HG02840 (cell line): ENCODE data around the gene MBNL1.

Experiments used
- ATAC-seq: cut with Tn5 transposase; IDR thresholded peaks from one replicate; pipeline ENCODE4 v1.9.1; 2021; ENCODE audit warnings: mild to moderate bottlenecking, moderate library complexity, moderate number of reproducible peaks; ENCODE audit not compliant: unreplicated experiment, low FRiP score

The MBNL1 gene

DNA sequence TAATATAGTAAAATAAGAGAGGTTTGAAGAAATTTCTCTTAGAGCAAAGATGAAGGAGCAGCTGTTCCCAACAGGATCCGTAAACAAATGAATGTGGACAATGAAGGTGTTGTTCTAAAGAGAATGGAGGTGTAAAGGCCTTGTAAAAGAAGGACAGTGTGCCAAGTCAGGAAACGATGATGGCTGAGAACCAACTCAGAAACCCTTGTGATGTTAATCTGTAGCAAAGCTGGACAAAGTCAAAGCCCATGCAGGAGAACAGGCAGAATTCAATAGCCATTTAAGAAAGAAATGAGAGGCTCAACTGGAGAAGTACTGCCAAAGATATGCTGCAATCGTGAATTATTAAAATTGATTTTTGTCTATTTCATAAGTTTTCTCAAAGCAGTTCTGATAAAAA is 192.2 kb downstream of the MBNL1 start:
- ATAC-seq = no peak

DNA sequence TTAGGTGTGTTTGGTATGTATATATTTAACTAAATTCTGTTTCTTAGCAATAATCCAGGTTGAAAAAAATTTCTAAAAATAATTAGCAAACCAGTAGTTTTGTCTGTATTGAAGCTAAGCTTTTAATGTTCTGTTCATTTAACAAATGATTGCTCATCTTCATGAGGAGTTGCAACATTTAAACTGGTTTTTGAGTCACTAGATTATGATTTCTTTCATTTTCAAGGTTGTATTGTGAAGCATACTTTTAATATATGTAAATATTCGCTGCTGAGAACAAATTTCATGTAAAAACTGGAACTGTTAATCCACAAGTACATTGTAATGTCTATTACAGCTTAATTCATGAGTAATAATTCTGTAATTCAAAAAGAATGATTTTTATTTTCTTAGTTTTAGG is 192.7 kb downstream of the MBNL1 start:
- no peak for ATAC-seq

DNA sequence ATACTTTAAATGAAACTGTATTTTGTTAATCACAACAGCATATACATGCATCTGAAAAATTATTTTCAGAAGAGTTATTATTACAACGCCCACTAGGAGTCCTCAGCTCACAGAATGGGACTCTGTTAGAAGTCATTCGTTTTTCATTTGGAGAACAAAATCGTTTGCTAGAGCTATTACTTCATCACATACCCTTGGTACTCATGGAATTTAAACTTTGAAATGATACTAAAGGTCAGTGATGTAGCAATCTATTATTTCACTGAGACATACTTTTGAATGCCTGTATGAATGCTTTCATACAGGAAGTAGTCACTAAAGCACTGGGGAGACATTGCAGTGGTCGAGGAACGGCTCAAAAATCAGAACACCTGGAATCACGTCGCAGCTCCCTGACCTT is 198.1 kb downstream of the MBNL1 start:
- no peak for ATAC-seq

DNA sequence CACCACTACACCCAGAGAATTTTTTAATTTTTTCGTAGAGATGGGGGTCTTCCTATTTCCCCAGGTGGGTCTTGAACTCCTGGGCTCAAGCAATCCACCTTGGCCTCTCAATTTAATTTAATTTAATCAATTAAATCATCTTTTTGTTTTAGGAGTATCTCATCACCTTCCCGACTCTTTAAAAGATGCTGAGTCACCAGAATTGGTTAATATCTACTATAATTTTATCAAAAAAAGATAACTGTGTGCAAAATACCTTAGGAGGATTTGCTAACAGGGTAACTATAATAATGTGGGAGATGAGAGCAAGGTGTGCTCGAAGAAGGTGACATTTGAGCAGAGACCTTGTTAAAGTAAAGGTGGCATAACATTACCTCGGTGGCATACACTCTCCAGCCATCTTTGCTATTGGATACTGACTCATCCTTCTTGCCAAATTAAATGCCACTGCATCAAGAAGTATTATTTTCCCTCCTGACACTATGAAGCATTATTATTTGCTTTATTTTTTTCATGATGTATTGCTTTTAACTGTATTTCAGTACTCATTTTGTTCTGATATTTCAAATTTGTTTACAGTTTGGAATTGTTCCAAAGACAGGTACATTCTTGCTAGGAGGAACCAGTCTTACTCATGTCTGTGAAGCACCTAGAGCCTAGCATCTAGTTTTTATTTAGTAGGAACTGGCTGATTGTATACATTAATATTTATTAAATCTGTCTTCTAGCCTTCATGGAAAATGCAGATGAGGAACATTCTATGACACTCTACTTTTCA is 200.7 kb downstream of the MBNL1 start:
- ATAC-seq = no peak

DNA sequence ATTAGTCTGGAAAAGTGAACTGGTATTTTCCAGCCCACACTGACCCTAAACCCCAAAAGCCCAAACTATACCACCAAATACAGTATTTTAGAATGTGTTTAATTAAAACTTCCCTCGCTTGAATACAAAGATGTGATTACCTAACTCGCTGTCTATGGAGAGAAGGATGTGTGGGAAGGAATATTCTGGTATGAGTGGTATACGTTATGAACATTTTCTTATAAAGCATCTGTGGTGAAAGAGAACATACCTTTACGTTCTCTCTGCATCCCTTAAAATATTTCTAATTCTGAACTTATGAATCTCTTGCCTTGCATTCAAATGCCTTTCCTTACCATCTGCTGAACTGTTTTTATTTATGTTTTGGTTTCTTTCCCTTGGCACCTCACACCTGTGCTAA is 201.4 kb downstream of the MBNL1 start:
- ATAC-seq = no peak

DNA sequence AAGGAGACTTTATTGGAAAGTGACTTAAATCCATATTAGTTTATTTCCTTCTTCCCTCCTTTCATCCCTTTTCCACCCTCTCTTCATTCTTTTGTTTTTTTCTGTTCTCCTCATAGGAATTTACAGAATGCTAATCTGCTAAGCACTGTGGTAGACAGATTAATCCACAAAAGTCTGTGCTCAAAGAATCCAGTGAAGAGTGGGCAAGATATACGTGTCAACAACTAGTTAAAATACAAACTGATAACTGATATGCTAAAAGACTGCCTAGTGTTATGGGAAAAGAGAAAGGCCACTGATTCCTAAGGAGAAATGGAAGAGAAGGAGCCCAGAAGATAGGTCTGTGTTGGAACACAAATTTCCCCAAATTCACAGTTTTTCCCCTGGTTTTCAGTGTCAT is 202.2 kb downstream of the MBNL1 start:
- no peak for ATAC-seq

DNA sequence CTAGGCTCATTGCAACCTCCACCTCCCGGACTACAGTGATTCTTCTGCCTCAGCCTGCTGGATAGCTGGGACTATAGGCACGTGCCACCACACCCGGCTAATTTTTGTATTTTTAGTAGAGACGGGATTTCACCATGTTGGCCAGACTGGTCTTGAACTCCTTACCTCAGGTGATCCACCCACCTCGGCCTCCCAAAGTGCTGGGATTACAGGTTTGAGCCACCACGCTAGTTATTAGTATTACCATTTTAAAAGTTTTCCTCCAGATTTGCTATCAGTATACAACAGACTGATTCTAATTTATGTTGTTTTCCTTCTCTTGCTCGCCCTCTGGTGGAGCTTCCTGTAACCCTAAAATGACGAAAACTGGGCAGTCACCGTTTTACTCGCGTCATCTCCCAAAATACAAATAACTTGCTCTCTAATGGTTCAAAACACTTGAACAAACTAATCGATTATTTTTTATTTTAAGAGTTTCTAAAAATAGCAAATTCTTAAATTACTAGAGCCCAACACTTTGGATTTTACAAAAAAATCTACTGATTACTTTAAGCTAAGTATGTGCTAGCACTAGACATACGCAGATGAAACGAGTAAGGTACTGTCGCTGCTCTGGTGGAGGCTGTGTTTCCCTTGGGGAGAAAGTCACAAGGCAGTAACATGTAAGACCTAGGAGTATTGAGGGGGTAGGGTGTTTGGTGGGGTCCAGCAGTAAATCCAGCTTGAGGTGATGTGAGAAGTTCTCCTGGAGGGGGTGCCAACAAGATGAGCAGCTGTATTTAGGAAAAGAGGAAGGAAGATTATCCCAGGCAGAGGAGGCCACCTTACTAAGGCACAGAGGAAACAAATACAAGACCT is 203.3 kb downstream of the MBNL1 start:
- ATAC-seq = peak; percentile 60

DNA sequence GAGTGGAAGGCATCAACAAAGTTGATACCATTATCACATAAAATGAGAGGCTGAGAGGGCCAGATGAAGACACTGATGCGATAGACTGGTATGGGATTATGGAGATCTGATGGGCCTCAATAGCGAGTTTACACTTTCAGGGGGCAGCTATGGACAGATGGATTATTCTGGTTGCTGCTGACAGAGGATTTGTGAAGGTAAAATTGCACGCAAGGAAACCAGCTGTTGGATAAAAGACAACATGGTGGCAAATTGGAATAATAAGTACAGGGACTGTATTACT is 203.9 kb downstream of the MBNL1 start:
- no peak for ATAC-seq

DNA sequence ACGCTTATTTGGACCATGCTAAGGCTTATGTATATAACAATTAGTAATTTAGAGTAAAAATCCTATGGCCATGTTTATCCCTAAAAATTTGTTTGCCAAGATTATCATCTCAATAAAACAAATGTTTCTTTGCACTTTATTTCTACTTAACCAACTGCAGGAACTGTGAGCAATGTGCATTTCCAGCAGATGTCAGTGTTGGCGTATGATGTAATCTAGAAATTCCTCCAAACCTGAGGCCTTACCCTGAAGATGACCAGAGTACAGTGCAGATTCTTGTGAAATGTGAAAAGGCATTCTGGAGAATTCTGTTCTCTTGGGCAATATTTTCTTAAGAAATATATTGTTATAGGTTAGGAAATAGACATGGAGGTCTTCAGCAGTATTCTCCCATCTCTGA is 205.9 kb downstream of the MBNL1 start:
- ATAC-seq = no peak

DNA sequence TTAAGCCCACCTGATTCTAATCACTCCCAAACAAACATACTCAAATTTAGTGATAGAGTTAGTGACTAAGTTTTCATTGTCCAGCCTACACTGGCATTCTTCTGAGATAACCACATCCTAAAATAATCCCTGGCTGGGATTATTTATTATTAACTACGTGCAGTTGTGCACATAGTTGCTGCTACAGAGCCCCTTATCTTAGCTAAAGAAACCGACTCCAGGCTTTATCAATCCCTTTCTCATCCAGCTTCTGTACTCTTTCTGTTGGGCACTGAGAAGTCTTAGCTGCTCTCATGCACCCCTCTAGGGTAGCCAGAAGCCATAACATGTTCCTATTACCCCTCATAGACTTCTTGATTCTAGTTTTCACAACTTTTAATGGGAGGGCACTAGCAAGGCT is 208.7 kb downstream of the MBNL1 start:
- no peak for ATAC-seq

DNA sequence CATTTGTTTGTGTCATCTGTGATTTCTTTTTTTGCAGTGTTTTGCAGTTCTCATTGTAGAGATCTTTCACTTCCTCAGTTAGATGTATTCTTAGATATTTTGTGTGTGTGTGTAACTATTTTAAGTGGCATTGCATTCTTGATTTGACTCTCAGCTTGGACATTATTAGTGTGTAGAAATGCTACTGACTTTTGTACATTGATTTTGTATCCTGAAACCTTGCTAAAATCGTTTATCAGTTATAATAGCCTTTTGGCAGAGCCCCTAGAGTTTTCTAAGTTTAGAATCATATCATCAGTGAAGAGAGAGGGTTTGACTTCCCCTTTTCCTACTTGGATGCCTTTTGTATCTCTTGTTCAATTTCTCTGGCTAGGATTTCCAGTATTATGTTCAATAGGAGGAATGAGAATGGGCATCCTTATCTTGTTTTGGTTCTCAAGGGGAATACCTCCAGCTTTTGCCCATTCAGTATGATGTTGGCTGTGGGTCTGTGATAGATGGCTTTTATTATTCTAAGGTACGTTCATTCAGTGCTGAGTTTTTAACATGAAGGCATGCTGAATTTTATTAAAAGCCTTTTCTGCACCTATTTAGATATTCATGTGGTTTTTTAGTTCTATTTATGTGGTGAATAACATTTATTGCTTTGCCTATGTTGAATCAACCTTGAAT is 211.7 kb downstream of the MBNL1 start:
- peak; percentile 90 for ATAC-seq

DNA sequence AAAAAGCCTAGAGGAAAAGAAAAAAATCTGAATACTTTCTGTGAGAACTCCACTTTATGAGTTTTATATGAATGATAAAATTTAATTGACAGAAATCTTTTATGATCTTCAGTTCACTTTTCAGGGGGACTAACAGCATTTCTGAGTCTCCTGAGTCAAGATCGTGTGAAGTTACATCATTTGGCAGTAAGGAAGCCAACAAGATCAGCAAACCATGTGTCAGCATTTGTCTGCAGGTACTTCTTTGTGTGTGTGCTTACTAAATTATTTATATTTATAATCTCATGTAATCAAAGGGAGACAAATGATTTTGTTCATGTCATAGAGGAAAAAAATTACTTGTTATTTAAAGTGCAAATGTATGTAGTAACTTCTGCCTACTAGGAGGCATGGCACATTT is 217.6 kb downstream of the MBNL1 start:
- no peak for ATAC-seq

DNA sequence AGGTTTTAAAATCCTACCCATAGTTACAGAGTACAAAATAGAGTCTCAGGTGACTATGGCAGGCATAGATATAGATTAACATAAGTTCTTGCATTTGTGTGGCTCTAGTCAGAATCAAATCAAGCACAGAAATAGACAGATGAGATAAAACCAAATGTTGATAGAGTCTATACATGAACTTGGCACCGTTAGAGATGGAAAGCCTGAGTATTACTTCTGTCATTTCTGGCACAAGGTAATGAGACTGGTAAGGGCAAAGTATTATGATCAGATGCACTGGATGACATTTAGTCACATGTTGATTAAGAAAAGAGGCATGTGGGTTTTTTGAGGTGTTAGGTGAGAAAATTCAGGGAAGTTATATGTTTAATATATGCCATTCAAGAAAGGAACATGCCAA is 219.7 kb downstream of the MBNL1 start:
- ATAC-seq = no peak

DNA sequence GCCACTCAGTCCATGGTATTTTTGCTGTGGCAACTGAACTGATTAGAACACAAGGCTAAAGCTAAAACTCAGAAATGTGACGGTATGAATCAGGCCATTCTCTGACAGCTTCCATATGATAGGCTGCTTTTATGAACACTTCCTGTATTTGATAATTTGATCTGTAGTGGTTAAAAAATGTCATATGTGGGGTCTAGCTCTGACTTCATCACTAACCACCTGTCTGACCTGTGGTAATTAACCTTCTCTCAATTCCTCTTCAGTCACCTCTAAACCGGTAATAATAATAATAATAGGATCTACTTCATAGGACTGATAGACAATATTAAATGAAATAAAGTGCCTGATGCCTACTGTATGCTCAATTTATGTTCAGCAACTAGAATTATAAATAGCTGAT is 223.2 kb downstream of the MBNL1 start:
- no peak for ATAC-seq

DNA sequence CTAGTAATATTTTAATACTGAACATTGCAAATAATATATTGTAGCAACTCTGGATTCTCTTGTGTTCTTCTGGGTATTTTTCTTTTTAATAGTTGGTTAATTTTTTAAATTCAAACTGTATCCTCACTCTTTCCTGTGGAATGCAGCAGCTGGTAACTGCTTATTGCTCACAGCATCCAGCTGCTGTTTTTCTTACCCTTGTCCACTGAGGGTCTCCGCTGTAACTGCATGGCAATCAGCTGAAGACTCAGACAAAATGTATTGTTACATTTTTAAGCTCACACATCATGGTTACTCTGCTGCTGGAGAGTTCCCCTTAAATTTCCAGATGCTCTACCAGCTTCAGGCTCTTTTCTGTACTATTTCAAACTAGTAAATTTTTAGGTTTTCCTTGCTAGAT is 227.6 kb downstream of the MBNL1 start:
- ATAC-seq = no peak

DNA sequence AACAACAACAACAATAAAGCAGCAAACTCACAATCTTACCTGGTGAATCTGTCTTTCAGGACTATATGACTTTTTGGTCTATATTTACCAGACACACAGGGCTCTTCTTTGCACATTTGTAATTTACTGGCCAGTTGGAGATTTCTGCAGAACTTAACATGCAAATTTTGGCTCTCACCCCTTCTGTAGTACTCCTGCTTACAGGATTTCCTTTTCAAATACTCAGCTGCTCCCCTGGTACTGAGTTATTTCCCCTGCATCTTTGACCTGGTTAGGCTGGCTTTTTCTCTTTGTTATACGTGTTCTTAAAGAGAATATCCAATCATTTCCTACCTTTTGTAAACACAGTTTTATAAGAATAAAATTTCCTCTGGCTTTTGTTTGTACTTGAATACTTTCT is 228.0 kb downstream of the MBNL1 start:
- no peak for ATAC-seq

DNA sequence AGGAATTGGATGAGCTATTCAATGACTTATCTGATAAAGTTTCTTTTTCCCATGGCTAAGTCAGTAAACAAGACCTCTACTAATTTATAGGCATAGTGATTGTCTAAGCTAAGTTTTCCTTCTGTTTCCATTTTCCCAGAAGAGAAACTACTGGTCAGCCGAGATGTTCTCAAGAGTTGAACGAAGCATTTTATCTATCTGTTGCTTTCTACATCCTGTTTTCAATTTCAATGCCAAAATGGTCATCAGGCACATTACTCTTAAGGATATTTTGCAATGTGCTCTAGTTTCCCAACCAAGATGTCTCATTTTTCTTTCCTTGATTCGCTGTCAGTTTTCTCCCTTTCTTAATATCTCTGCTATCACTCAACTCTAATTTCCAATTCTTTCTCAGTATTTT is 228.7 kb downstream of the MBNL1 start:
- no peak for ATAC-seq

DNA sequence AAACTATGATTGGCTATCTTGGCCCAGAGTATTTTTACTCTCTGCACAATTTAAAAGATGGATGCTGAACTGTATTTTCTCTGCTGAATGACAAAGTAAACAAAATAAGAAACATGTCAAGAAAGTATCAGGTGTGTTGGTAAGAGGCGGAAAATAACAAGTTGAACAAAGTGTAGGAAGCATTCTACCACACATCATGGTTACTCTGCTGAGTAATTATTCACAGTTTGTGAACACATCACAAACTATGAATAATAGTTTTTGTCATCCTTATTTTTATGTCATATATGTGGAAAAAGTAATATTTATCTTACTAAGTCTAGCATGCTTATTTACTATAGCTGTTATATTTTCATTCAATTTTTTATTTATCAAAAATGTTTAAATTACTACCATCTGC is 229.2 kb downstream of the MBNL1 start:
- no peak for ATAC-seq

DNA sequence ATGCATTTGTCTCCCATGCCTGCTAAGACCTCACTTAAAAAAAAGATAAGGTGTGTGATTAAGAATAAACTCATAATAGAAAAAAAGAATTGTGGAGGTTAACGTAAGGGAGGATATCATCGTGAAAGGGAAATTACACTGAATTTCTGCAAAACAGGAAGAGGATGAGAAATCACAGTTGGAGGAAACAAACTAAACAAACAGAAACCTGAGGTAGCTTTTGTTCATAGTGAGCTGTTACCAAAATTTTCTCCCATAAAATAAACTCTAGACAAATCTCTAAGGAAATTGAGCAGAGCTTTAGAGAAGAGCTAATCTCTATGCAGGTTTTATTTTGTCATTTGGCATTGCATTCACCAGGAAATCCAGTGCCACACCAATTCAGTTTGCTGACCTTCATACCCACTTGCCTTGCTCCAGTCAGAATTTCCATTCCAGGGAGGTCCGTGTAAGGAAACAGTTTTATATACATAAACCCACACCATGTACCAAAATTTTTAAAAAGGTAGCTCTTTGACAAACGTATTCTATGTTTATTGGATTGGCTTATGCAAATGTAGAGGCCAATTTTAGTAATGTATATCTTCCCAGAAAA is 231.2 kb downstream of the MBNL1 start:
- ATAC-seq = no peak

DNA sequence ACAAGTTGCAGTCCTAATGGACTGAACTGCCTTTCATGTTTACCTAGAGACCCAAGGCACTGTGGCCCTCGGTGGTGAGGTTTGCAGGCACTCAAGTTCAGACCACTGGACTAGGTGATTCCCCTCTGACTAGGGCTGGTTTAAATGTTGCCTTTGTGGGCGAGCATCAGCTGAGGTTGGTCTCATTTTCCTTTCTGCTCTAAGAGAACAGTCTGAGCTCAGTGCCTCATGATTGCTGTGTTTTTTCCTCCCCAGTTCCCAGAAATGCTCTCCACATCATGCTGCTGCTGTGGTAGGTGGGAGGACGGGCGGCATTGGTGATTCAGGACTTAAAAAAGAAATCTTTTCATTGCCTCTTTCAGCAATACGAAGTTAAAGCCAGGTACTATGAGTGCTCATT is 237.2 kb downstream of the MBNL1 start:
- peak; percentile 96 for ATAC-seq

DNA sequence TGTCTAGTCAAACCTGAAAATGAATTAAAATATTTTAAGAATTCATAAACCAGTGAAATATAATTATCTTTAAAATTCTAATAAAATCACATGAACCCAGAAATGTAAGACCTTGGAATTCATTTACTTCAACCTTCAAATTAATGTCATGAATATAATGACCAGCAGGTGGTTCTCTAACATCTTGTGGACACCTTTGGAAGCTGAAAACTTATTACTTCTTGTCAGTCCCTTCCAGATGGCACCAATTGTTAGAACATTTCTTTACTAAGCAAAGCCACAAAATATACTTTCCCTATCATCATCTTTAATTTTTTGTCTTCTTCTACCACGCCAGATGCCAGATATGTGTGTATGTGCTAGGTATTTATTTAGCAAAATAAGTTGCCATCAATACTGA is 240.0 kb downstream of the MBNL1 start:
- no peak for ATAC-seq
